ENCODE measurements around the gene ANGPTL2. TPM values are rescaled to one million over a fixed set of nuclear protein-coding genes. Genes with fewer than 3 reads are reported as not detected.

ANGPTL2 gene
- total RNA-seq, 2 donors from 2014 or later, result 18.6 to 49.1 TPM

- H3K27me3 ChIP-seq (replicated peaks; ENCODE audit: insufficient read depth), result no peaks in the 10 kb centered on the region
- no peak for DNase-seq (ENCODE audit: low spot score)
- no peaks in the 10 kb centered on the region for H3K36me3 ChIP-seq
- TF ChIP-seq, protein P1, sequence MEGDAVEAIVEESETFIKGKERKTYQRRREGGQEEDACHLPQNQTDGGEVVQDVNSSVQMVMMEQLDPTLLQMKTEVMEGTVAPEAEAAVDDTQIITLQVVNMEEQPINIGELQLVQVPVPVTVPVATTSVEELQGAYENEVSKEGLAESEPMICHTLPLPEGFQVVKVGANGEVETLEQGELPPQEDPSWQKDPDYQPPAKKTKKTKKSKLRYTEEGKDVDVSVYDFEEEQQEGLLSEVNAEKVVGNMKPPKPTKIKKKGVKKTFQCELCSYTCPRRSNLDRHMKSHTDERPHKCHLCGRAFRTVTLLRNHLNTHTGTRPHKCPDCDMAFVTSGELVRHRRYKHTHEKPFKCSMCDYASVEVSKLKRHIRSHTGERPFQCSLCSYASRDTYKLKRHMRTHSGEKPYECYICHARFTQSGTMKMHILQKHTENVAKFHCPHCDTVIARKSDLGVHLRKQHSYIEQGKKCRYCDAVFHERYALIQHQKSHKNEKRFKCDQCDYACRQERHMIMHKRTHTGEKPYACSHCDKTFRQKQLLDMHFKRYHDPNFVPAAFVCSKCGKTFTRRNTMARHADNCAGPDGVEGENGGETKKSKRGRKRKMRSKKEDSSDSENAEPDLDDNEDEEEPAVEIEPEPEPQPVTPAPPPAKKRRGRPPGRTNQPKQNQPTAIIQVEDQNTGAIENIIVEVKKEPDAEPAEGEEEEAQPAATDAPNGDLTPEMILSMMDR (IDR thresholded peaks at IDR 0.05), result no peak
- peaks cover 6 to 12% of the 10 kb centered on the region in 2 donors for H3K4me1 ChIP-seq (ENCODE audit: control insufficient read depth in 1 of 2, low read depth in 2 of 2)
- H3K27ac ChIP-seq, result no peak overlapping the region
- no peak for ATAC-seq (ENCODE audit: insufficient number of reproducible peaks, low FRiP score, low read depth)
- no peak overlapping the region for H3K4me3 ChIP-seq
- no peaks in the 10 kb centered on the region for H3K9me3 ChIP-seq
Measured at GRCh38 chr9:127165116-127165515, 42.7 kb upstream of the ANGPTL2 start.

GRCh38 chr9:127163409-127163808, 41.0 kb upstream of the ANGPTL2 start:
- DNase-seq (ENCODE audit: low spot score), result no peak
- ATAC-seq (ENCODE audit: insufficient number of reproducible peaks, low FRiP score, low read depth), result peak; percentile 54
- TF ChIP-seq, protein P1 (IDR thresholded peaks at IDR 0.05), result no peak

DNA sequence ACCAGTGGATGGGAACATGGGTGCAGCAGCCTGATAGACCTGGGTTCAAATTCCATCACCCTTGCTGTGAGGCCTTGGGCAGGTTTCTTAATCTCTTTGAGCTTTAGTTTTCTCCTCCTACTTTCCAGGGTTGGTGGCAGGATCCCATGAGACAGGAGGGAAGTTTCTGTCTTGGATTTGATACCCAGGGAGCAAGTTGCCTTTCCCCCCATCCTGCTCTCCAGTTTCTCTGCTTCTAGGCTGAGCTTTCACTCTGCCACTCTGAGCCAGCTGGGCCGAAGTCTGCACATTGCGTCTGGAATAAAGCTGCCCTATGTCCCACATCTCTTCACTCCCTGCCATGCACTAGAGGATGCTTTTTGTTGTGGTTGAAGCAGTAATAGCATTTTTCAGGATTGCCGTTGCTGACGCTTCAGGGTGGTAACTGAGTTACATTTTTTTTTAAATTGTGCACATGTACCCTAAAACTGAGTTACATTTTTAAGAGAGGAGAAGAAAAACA, 40.5 kb upstream of the ANGPTL2 start:
- no peak overlapping the region for H3K4me3 ChIP-seq
- no peak for ATAC-seq (ENCODE audit: insufficient number of reproducible peaks, low FRiP score, low read depth)
- peaks cover 6 to 12% of the 10 kb centered on the region in 2 donors for H3K4me1 ChIP-seq (ENCODE audit: control insufficient read depth in 1 of 2, low read depth in 2 of 2)
- no peak overlapping the region for H3K27ac ChIP-seq
- TF ChIP-seq, protein P1 (IDR thresholded peaks at IDR 0.05), result no peak
- no peaks in the 10 kb centered on the region for H3K9me3 ChIP-seq
- H3K36me3 ChIP-seq, result no peaks in the 10 kb centered on the region
- DNase-seq (ENCODE audit: low spot score), result no peak
- H3K27me3 ChIP-seq (replicated peaks; ENCODE audit: insufficient read depth), result no peaks in the 10 kb centered on the region

More at GRCh38 chr9:127163409-127163808, 41.0 kb upstream of the ANGPTL2 start:
- peaks cover 6 to 12% of the 10 kb centered on the region in 2 donors for H3K4me1 ChIP-seq (ENCODE audit: control insufficient read depth in 1 of 2, low read depth in 2 of 2)
- no peaks in the 10 kb centered on the region for H3K9me3 ChIP-seq
- H3K36me3 ChIP-seq, result no peaks in the 10 kb centered on the region
- no peaks in the 10 kb centered on the region for H3K27me3 ChIP-seq (replicated peaks; ENCODE audit: insufficient read depth)
- no peak overlapping the region for H3K4me3 ChIP-seq
- no peak overlapping the region for H3K27ac ChIP-seq

GRCh38 chr9:127162046-127162863, 39.8 kb upstream of the ANGPTL2 start:
- Histone ChIP-seq H3K36me3 (no peaks in the 10 kb centered on the region), H3K9me3 (no peaks in the 10 kb centered on the region), H3K4me1 (ENCODE audit: control insufficient read depth in 1 of 2, low read depth in 2 of 2) (peaks cover 6 to 12% of the 10 kb centered on the region in 2 donors), H3K27ac (no peak overlapping the region), H3K4me3 (no peak overlapping the region), H3K27me3 (replicated peaks; ENCODE audit: insufficient read depth) (no peaks in the 10 kb centered on the region)
- ATAC-seq (ENCODE audit: insufficient number of reproducible peaks, low FRiP score, low read depth) (no peak), DNase-seq (ENCODE audit: low spot score) (no peak)
- TF ChIP-seq, protein P1 (IDR thresholded peaks at IDR 0.05), result no peak

DNA sequence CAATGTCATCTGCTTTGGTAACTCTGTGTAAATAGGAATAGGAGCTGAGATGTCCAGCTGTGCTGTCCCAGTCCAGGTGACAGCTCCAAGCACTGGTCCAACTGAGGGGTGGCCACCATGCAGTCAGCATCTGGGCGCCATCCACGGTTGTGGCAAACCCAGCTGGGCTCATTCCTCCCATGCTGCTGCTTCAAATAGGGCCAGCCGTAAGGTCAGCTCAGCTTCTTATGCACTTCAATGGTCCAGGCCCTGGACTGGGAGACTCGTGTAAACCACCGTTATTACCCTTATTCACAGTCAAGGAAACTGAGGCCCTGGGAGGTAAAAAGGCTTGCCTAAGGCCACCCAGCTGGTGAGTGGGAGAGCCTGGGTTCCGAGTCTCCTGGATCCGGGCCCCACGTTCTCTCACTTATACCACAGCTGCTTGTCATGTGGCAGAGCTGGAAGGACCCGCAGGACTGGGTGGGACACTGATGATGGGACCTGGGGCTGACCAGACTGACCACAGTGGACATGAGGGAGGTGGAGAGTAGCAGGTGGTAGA, 38.7 kb upstream of the ANGPTL2 start:
- DNase-seq (ENCODE audit: low spot score) (no peak), ATAC-seq (ENCODE audit: insufficient number of reproducible peaks, low FRiP score, low read depth) (no peak)
- Histone ChIP-seq H3K36me3 (no peaks in the 10 kb centered on the region), H3K27me3 (replicated peaks; ENCODE audit: insufficient read depth) (no peaks in the 10 kb centered on the region), H3K9me3 (no peaks in the 10 kb centered on the region), H3K4me1 (ENCODE audit: control insufficient read depth in 1 of 2, low read depth in 2 of 2) (peaks cover 6 to 12% of the 10 kb centered on the region in 2 donors), H3K4me3 (no peak overlapping the region), H3K27ac (no peak overlapping the region)
- TF ChIP-seq, protein P1 (IDR thresholded peaks at IDR 0.05), result no peak

Data from thoracic aorta (tissue), 2 donors.